HG03571 (cell line): ENCODE results near the gene RCAN2.

Experiments used
- ATAC-seq: cut with Tn5 transposase; IDR thresholded peaks from one replicate; pipeline ENCODE4 v1.9.1; 2021; ENCODE audit not compliant: unreplicated experiment

Gene RCAN2

DNA sequence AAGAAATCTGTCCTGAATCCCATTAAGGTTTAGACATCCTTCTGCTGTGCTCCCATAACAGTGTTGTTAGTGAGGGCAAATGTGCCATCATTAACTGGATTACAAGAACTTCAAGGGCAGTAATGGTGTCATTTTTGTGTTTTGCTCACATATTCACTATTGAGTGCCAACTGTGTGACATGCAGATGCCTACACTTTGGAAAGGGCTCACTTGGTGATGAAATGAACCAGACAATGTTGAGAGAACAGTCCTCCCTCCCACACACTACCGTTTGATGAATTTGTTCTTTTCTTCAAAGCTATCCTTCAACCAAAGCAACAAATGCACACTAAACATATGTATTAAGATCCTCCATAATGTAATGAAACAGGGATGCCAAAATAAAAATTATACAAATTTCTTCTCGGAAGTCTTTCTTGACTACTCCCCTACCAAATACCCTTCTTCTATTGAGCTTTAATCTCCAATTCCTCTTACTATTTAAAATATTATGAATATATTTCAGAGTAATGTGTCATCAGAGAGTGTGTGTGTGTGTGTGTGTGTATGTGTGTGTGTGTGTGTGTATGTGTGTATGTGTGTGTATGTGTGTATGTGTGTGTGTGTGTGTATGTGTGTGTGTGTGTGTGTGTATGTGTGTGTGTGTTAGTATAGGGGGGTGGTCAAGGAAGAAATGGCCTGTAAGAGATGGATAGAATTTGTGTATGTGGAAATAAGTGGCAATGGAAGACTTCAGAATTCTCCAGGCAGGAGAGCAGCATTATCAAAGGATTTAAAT is 228.1 kb downstream of the RCAN2 start:
- ATAC-seq: no peak

DNA sequence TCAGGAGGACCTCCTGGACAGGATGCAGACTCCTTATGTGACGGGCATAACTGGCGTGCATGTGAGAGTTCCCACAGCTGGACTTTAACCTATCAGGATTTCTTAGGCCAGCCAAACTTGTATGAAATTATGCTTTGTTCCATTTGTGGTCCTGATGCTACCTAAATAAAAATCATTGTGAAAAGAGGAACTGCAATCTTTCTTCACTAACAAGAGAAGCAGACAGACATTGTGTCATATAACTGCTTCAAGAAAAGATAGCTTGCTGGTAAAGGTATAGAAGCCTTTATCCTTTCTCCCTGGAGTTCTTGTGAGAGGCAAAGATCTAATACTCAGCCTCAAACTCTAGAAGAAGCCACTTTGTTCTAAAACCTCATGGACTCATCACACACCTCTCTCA is 233.0 kb downstream of the RCAN2 start:
- ATAC-seq: no peak

DNA sequence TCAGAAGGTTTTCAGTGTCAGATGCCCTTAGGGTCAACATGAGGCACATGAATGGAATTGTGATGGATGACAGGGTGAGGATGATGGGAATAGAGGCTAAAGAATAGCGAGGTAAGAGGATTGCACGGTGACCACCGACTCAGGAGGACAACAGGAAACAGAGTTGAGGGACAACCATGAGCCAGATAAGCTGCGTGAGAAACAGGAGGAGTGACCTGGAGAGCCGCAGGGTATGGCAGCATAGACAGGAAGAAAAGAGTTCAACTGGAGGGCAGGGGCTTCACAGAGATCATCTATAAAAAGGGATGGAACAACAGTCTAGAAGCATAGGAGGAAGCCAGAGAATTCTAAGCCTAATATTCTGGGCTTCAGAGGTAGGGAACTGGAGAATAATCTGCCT is 235.7 kb downstream of the RCAN2 start:
- ATAC-seq: no peak

DNA sequence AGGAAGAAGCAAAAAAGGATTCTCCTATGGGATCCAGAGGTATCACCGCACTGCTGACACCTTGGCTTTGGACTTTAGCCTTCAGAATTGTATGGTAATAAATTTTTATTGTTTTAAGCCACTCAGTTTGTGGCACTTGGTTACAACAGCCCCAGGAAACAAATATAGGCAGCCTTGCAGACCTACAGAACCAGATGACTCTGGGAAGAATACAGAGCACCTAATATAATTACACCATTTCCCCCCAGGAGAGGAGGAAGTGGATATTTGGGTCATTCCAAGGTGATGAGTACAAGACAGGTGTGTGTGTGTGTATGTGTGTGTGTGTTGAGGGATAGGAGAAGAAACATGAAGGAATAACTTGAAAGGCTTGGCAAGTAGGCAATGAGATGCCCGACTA is 236.3 kb downstream of the RCAN2 start:
- ATAC-seq: no peak

DNA sequence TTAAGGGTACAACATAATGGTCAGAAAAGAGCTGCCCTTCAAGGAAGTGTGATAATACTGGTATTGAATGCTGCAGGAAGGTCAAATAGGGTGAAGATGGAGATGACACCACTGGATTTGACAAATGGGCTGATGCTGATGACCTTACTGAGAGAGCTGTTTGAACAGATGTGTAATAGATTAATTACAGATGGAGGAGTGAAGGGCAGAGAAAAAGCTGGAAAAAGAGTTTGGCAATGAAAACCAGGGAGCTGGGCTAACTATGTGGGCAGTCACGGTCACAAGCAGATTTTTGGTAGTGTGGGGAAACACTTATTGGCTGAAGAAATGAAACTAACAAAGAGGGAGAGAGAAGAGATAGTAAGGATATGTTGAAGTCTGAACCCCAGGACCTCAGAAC is 236.9 kb downstream of the RCAN2 start:
- no peak for ATAC-seq

DNA sequence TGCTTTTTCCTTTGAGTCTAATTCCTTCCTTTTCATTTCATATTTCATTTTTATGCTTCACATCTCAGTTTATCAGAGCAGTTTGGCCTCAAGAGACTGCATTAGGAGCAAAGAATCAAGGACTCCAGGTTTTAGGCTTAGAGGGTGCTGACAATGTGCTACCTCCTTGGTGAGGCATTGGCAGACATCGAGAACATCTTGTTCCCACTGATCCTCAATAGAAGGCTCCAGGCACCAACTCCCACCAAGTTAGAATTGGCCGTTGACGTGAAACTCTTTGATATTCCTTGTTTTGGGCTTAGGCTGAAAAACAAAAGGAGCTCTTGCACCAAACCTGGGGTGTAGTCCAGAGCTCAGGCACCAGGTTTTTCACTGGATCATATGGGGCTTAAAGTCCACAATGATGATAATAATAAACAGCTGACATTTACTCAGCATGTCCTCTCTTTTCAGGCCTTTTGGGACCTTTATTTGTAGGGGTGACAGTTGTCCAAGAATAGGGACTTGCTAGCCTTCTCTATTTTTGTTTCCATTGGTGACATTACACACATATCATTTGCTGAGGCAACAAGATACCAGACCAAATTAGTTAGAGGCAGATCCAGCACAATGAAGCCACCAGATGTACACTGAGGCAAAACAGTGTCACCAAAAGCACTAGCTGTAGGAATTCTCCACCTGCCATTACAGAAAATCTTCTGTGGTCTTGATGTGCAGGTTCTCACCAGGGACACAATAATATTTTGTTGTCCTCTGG is 239.5 kb downstream of the RCAN2 start:
- ATAC-seq: no peak

DNA sequence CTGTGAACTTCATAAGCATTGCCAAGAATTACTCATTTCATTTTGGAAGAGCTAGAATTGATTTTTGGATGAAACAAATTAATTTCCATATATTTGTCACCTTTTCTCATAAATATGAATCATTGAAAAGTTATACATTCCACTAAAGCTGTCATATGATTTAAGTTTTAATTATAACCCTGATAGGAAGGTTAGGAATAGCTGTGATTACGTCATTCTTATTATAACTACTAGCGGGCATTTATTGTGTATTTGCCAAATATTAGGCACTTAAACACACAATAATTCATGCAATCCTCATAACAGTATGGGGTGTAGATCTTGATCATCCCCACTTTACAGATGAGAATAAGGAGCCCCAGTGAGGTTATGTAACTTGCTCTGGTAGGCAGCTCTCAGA is 243.1 kb downstream of the RCAN2 start:
- no peak for ATAC-seq

DNA sequence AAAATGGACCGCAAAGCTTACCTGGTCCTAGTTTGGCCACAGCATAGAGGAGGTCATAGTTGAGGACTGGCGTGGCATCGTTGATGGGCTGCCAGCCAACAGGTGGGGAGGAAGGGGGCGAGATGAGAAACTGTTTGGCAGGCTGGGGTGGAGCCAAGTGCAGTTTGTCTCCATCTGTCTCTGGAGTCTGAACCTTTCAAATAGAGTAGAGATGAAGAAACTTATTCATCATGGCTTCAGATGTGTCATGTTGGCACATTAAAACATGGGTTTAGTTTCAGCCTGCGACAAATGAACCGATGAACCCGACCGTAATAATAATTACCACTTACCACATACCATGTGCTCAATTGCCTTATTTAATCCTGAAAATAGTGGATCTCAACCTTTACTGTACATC is 244.5 kb downstream of the RCAN2 start:
- ATAC-seq: no peak

DNA sequence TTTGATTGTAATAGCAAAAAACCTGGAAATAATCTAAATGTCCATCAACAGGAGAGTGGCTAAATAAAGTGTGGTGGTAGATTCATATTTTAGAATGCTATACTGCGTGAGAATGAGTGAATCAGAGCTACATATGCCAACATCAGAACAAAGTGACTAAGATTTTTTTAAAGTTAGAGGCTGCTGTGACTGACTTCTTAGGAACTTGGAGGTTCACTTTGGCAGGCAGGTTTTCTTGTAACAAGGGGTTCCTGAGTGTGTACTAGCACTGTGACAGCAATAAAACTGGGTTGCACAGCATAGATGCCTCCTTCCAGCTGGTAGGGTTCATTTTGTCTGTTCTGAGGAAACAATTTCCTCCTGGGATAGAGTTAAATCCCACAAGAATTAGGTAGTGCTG is 245.2 kb downstream of the RCAN2 start:
- no peak for ATAC-seq

DNA sequence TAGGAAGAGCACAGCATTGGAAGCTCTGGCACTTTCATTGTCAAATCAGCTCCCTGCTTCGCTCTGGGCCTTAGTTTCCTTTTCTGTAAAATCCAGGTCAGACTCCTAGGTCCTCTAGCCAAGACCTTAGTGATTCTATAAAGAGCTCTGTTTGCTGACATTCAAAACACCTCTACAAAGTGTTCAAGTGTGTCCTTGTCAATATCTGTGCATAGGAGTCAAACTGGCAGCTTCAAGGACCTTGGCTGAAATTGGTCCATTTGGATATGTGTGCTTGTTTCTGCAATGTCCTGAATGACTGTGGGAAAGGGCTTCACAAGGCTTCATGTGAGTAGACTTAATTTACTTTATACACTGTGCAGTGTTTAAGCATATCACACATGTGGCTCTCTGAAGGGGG is 246.6 kb downstream of the RCAN2 start:
- no peak for ATAC-seq

DNA sequence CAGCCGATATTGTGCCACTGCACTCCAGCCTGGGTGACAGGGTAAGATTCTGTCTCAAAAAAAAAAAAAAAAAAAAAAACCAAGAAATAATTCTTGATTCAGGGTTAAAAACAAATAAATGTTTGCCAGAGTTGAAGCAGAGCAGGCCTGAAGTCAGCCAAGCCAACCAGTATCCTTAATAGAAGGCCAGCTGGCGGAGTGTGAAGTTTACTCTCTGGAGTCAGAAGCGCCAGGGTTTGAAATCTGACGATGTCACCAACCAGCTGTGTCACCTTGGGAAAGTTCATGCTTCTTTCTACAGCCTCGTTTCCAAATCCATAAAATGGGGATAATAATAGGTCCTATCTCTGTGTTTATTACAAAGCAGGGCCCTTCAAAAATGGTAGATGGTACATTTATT is 247.5 kb downstream of the RCAN2 start:
- no peak for ATAC-seq

DNA sequence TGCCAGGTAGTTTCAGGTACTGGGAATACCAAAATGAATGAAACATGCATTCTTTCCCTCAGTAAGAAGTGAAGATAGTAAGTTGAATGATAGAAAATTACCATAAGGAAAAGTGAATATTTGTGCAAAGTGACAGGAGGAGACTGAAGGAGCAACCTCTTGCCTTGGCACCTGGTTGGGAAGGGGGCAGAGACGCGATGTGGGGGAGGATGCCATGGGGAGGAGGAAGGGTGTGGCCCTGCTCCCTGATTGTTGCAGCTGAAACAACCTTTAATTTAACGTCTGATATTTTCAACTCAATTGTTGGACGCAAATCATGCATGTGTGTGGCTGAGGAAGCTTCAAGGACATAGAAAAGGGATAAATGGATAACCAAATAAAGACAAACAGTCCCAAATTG is 248.3 kb downstream of the RCAN2 start:
- no peak for ATAC-seq

DNA sequence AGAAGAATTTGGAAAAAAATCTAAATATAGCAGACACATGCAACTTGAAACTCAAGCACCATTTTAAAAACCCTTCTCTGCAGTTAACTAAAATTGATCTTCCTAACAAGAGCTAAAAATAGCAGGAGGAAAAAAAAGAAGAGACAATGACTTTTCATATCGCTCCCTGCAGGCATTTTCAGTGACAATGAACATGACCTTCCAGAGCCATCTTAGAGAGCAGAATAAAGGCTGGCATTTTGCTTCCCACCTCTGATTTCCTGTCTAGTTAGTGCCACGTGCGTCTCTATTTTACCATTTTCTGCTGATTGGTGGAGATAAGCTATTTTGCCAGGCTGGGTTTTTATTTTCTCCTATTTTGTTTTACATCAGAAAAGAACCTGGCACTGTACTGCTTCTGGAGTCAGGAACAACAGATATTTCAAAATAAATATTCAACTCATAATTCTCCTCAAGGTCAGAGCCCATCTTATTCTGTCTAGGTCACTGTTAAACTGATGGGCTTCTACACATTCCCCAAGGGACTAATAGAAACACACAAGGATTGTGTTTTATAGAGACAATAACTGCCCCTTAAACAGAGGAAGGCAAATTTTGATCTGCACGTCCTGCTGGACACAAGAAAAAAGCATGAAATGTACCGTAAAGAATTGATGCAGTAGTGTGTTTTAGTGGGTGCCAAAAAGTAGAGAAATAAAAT is 250.2 kb downstream of the RCAN2 start:
- ATAC-seq: no peak

DNA sequence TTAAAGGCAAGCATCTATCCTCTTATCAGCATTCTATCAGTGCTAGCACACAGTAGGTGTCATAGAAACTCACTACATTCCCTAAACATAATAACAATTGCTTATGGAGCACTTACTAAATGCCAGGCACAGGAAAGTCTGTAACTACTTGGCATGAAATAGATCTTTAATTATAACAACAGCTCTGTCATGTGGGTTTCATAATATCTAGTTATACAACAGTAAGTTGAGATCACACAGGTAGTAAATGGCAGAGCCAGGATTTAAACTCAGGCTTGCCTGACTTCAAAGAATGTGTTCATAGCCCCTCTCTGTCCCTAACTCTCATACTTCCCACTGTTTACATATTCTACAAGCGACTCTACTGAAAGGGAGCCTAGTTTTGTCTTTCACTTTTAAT is 254.5 kb downstream of the RCAN2 start:
- no peak for ATAC-seq

DNA sequence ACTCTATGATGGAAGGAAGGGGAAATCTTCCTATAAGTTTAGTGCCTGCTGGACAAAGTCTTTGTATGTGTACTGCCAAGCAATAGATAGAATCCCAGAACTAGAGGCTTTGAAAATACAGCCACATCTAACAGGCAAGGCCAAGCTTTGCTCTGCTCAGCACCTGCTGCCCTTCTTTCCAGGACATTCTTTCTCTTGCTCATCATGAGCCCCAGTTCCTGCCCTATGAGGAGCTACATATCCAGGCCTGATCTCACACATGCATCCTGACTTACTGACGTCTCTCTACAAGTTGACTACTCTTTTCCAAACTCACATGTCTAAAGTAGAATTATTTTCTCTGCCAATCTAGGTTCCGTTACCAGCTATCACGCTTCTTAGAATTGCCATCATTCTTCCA is 256.0 kb downstream of the RCAN2 start:
- ATAC-seq: no peak

DNA sequence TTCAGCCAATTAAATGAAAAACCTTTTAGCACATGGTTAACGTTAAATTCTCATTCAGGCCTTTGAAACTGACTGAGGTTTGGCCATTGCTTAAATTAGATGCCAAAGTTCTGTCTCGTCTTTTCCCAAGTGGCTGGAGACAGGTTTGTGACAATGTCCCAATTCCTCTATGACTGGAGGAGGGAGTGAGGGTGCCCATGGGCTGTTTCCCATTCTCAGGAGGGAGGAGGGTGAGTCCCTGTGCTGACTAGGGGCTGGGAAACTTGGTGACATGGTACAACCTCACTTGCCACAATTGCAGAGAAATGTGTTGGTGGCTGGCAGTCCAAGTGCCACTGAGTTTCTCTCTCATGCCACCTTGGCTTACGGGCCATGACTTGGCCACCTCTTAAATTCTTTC is 256.5 kb downstream of the RCAN2 start:
- ATAC-seq: no peak

DNA sequence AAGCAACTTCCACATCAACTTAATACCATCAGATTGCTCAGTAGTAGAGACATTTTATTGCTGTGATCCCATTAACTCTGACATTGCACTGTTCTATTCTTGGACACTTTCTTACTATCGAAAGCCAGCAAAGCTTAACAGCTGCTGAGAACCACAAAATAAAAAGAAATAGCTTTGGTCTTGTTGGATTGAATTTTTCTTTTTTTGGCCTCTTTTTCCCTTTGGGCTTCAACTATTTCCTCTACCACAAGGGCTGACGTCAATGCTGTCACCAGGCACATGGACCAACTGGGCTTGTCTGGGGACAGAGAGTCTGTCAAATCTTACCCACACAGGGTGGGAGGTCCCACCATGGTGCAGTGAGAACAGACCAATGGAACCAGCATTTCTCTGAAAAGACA is 257.1 kb downstream of the RCAN2 start:
- ATAC-seq: no peak

DNA sequence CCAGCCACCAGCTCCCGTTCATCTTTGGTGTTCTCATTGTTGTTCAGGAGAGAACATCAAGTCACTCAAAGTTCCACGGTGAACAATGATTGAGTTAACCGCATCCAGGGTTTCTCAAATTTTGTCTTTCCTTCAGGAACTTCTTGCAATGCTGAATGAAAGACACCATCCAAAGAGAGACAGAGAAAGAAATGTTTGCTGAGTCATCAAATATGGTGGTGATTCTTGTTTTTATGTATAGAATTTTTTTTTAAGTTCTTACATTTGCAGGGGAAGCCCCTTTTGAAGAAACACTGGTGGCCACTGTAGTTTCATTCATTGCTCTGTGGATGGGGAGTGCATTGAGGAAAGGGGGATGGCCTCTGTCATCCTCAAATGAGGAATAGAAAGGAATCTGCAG is 258.1 kb downstream of the RCAN2 start:
- ATAC-seq: no peak

DNA sequence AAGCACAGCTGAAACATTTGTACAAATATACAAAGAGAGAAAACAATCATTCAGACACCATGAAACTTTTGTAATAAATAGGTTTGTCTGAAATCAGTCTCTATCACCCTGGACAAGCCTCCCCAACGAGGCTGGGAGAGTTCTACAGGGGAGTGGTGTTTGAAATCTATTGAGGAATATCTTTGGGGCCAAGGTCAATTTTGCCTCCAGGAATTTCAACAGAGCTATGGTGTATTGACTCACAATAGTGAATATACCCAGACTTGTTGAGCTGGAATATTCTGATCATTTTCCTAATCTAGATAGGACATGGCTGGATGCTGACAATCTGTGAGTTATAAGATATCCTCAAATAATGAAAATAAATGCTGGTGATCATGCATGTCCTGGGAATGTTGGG is 269.0 kb downstream of the RCAN2 start:
- ATAC-seq: no peak

DNA sequence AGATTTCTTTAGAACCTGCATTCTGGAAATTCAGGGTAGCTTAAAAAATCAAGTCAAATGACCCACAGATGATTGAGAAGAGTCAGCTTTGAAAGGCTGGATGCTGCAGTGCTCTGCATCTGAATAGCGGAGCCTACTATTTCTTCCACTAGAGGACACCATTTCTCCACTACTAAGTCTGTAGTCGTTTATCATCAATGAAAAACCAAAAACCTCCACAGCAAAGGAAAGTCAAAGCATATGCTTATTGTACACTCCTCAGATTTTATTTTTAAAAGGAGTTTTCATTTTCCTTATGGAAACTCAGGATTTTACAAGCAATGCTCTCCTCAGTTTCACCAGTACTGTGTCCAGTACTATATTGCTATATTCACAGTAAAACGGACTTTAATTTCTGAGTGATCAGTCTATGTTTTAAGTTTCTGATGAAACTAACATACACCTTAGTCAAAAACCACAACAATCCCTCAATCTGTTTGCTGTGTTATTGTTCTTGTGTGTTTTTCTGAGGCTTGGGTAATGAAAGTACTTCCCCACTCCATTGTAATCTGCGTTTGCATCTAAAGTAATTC is 269.9 kb downstream of the RCAN2 start:
- peak; percentile 50 for ATAC-seq

DNA sequence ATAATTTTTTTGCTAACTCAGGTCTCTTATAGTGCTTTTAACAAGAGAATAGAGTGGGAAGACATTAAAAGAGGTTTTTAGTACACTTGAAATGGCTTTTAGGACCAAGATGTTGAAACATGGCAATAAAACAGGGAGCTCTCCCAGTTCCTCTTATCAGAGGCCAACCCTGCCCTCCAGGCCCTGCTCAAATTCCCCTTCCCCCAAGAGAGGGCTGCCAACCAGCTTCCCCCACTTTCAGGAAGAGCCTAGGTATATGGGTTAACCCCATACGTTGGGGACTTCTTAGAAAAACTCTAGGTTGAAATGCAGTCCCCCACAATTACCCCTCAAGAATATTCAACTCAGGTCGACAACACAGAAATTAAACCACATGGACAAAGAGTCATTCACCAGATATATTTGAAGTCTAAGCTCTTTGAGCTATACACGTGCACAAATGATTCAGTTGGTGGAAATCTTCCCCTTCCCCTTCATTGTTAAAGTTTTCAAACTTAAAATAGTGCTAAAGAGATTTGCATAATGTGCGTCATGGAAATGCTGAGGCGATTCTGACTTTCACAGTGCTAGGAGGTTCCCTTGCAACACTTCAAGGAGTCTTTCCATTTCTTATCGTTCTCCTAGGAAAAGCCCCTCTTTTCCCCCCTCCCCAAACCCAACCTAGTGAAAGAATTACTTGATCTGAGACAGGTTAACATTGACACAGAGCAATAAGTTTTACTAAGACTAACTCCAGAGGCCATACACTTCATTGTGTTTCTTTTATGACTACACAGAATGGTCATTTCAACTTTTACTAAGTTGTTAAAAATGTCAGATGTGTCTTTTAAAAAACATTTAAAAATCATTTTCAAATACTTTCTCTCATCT is 270.7 kb downstream of the RCAN2 start:
- ATAC-seq: peak; percentile 44
